HG03135 (cell line): Measurements from ENCODE around the gene RNASE9.
"Not testable (repeated sequence)": the region's sequence is repeated elsewhere in the genome, so short reads cannot be mapped to it uniquely, and the experiment has no call there.

Experiments
- ATAC-seq: cut with Tn5 transposase; IDR thresholded peaks from one replicate; pipeline ENCODE4 v1.9.1; 2021; ENCODE audit warnings: mild to moderate bottlenecking, moderate library complexity; ENCODE audit not compliant: unreplicated experiment

The RNASE9 gene

GRCh38 chr14:20578325-20578724 lies 17.5 kb upstream of the RNASE9 start:
- ATAC-seq: no peak

- ATAC-seq: not testable (repeated sequence)
Measured at GRCh38 chr14:20572382-20572990, 11.6 kb upstream of the RNASE9 start.

- not testable (repeated sequence) for ATAC-seq
Measured at GRCh38 chr14:20570720-20571119, 9.9 kb upstream of the RNASE9 start.

- not testable (repeated sequence) for ATAC-seq
Measured at GRCh38 chr14:20569865-20570264, 9.0 kb upstream of the RNASE9 start.

GRCh38 chr14:20569066-20569465 lies 8.2 kb upstream of the RNASE9 start:
- ATAC-seq: no peak

GRCh38 chr14:20568393-20568792 lies 7.5 kb upstream of the RNASE9 start:
- no peak for ATAC-seq

GRCh38 chr14:20567199-20567598 lies 6.4 kb upstream of the RNASE9 start:
- not testable (repeated sequence) for ATAC-seq

- no peak for ATAC-seq
Measured at GRCh38 chr14:20564501-20564997, 3.7 kb upstream of the RNASE9 start.

- no peak for ATAC-seq
Measured at GRCh38 chr14:20563971-20564370, 3.1 kb upstream of the RNASE9 start.

GRCh38 chr14:20559461-20559904 lies 1.4 kb downstream of the RNASE9 start:
- no peak for ATAC-seq

GRCh38 chr14:20557212-20557542 lies 3.7 kb downstream of the RNASE9 start:
- ATAC-seq: no peak

GRCh38 chr14:20556500-20557211 lies 4.2 kb downstream of the RNASE9 start:
- ATAC-seq: no peak

- ATAC-seq: no peak
Measured at GRCh38 chr14:20555845-20556244, 5.0 kb downstream of the RNASE9 start.

GRCh38 chr14:20553024-20553423 lies 7.8 kb downstream of the RNASE9 start:
- no peak for ATAC-seq

- no peak for ATAC-seq
Measured at GRCh38 chr14:20551606-20552005, 9.2 kb downstream of the RNASE9 start.

- no peak for ATAC-seq
Measured at GRCh38 chr14:20550926-20551325, 9.9 kb downstream of the RNASE9 start.

- no peak for ATAC-seq
Measured at GRCh38 chr14:20548414-20549158, 12.3 kb downstream of the RNASE9 start.

- ATAC-seq: no peak
Measured at GRCh38 chr14:20546877-20547276, 14.0 kb downstream of the RNASE9 start.

GRCh38 chr14:20539906-20540305 lies 20.9 kb downstream of the RNASE9 start:
- no peak for ATAC-seq

GRCh38 chr14:20530771-20531571 lies 29.9 kb downstream of the RNASE9 start:
- ATAC-seq: no peak

- no peak for ATAC-seq
Measured at GRCh38 chr14:20529806-20530205, 31.0 kb downstream of the RNASE9 start.
